ENCODE data around the gene AUP1.
A peak's percentile ranks its signal among the peaks of the same experiment; 100 is the strongest.
"Not testable (repeated sequence)": the region's sequence is repeated elsewhere in the genome, so short reads cannot be mapped to it uniquely, and the experiment has no call there.

AUP1 gene

DNA sequence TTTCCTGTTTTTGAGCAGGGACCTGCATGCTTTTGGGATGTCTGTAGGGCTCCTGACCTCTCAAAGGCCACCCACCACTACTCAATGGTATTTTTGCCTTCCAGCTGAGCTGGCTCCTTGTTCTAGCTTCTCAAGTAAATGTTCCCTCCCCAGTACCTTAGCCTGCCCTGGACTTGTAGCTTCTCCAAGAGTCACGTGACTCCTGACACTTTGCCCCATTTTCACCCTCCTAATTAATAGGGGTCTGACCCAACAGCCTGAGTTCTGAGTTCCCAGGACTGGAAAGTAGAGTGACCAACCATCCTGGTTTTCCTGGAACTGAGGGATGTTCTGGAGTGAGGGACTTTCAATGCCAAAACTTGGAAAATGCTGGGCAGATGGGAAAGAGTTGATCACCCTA is 34.1 kb downstream of the AUP1 start:
- DNase-seq = no peak

DNA sequence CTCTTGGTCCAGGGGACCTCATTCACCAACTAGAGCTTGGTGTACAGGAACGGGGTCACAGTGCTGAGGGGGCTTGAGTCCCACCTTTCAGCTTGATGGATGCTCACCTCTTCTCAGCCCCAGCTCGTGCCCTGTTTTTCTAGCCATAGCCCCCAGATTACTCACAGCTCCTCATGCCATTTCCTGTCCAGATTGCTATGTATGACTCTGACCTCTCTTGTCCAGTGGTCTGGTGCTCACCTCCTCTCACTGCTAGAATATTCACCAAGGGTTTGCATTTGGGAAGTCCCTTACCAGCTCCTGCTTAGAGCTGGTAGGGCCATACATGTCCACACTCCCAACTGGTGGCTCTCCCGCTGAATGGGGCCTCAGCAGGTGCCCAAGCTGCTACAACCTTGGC is 36.0 kb downstream of the AUP1 start:
- no peak for DNase-seq

DNA sequence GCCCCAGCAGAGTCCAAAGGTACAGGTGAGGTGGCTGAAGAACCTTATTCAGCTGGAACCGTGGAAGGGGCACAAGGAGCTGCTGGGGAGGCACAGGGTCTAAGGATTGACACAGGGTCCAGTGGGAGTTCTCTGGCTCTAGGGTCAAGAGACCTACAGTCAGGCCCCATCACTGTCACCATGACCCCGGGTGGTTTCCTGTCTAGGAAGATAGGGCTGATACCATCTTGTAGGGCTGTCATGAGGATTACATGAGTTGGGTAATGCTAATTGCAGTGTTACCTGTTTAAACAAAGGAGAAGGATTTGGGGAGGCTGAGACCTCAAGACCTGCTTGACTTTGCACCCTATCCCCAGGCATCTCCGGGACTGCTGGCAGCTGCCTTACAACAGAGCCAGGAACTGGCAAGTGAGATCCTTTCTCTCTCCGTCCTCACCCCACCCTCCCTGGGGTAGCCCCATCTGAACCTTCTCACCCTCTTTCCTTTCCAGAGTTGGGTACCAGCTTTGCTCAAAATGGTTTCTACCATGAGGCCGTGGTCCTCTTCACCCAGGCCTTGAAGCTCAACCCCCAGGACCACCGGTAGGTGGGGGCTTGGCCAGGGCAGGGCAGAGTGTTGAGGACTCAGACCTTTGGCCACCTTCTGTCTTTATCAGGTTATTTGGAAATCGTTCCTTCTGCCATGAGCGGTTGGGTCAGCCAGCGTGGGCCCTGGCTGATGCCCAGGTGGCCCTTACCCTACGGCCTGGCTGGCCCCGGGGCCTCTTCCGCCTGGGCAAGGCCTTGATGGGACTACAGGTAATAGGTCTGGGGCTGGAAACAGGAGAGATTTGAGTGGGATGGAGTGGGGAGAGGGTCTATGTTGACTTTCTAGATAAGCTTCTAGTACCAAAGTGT is 37.6 kb downstream of the AUP1 start:
- no peak for DNase-seq

DNA sequence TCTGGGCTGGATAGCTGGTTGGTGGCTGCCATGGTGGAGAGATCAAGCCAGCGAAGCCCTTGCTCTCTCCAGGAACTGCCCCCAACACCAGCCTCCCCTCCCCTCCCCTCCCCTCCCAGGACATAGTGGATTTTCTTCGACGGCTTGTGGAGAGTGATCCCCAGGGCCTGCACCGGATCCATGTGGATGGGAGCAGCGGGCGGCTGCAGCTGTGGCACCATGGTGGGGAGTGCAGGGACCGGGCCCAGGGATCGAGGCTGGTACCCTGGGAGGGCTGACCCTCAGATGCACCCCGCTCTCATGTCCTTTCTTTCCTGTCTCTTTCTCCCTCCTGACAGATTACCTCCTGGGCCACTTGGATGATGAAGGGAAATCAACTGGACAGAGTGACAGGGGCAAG is 39.6 kb downstream of the AUP1 start:
- DNase-seq = no peak

DNA sequence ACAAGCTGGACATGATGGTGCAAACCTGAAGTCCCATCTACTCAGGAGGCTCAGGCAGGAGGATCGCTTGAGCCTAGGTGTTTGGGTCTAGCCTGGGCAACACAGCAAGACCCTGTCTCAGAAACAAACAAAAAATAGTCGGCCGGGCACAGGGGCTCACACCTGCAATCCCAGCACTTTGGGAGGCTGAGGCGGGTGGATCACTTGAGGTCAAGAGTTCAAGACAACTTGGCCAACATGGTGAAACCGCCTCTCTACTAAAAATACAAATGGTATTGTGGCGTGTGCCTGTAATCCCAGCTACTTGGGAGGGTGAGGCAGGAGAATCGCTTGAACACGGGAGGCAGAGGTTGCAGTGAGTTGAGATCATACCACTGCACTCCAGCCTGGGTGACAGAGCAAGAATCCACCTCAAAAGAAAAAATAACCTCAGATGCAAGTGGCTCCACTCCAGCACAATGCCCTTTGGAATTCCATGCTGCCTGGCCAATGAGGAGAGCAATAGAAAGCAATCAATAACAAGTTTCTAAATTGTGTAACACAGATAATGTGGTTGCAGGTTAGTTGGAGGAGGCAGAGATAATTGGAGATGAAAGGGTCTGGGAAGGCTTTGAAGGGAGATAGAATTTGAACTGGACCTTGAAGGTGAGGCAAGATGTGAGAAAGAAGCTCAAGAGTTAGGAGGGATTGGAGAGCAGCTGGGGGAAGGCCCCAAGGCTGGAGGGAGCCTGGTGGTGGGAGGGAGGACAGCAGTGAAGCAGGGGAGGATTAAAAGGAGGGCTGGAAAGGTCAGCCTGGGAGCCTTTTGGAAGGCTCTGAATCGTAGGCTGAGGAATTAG is 40.6 kb downstream of the AUP1 start:
- DNase-seq = no peak

DNA sequence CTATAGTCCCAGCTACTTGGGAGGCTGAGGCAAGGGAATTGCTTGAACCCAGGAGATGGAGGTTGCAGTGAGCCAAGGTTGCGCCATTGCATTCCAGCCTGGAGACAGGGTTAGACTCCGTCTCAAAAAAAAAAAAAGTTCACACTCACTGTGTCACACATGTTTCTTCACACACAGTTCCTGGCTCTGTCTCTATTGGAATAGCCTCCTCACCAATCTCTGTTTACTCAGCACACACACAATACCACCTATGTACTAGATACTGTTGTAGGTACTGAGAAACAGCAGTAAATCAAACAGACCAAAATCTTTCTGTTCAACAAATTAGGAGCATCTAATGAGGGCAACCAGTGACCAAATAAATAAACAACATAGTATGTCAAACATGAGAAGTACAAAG is 43.4 kb downstream of the AUP1 start:
- no peak for DNase-seq

DNA sequence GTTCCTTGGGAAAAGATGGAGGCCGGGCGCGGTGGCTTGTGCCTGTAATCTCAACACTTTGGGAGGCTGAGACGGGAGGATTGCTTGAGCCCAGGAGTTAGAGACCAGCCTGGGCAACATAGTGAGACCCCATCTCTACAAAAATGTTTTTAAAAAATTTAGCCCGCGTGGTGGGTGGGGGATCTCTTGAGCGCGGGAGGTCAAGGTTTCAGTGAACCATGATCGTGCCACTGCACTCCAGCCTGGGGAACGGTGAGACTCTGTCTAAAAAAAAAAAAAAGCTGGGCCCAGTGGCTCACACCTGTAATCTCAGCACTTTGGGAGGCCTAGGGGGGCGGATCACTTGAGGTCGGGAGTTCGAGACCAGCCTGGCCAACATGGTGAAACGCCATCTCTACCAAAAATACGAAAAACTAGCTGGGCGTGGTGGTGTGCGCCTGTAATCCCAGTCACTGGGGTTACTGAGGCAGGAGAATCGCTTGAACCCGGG is 45.8 kb downstream of the AUP1 start:
- DNase-seq = not testable (repeated sequence)

DNA sequence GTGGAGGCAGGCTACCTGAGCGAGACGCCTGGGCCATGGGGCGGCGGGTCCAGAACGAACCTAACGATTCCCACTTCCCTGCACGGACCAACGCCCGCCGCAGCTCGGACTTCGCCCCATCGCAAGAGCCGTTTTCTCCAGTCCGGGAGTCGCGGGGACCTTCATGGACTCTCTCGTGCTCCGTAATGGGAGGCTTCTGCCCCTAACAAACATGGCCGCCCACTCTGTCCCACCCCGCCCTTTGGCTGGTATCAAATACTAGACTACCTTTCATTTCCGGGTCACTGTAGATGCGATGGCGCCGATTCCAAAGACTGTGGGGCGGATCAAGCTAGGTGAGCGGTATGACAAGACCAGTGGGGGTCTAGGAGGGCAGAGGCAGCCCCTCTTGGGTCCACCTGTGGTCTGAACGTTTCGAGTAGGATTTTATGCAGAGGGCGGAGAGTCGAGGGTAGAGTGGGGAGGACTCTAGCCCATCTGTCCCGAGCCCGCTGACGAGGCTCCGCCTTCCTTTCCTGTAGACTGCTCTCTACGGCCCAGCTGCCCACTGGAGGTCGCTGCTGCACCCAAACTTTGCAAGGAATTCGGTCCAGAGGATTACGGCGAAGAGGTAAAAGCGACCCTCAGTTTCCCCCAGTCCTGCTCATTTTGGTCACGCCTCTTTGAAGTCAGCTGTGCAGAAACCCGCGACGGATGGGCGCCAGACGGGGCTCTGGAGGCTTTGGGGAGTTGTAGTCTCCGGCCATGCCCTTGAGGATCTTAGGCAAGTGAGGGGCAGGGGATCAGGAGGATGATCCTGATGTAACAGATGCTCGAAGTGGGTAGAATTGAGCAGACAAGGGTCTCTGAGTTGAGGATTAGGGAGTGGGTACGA is 46.5 kb downstream of the AUP1 start, which contains the start of the genes CCDC142 and TTC31:
CCDC142 (minus strand) TSS at position 198 of the 874 bp plus-strand sequence; CDS start at position 37, 161 bp downstream.
TTC31 (plus strand) TSS at position 281 of the 874 bp plus-strand sequence; CDS start at position 296, 15 bp downstream.
- DNase-seq = peak; percentile 96

DNA sequence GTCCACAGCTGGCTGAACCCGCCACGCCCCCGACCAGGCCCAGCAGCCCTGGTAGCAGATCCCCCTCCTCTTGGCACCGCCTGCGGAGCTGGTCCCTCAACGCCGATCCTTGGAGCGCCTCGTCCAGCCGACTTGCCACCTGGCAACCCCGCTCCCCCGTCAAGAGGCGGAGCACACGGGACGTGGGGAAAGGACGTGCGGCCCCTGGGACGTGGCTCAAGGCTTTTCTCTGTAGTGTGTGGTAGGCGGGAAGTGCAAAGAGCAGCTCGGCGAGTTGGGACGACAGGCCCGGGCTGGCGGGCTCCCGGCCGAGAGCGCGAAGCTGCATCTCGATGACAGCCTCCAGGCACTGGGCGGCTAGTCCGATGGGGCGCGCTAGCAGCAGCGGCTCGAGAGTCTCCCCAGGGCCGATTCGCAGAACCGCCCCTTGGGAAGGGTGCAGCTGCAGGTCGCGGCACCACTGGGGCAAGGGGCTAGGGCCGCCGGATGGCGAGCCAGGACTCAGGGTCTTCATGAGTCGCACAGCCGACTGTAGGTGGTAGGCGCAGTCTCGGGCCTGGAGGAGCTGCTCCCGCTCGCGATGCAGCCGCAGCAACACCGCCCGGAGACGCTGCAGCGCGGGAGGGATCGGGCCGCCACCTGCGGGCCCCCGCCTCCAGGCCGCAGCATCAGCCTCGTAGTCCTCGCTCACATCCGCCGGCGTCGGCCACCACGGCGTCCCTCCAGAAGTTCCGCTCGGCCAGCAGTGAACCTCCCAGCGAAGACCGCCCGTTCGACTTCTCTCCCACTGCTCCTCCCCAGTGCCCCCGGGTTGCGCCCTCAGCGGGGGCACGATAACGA is 47.3 kb downstream of the AUP1 start:
- DNase-seq = no peak

DNA sequence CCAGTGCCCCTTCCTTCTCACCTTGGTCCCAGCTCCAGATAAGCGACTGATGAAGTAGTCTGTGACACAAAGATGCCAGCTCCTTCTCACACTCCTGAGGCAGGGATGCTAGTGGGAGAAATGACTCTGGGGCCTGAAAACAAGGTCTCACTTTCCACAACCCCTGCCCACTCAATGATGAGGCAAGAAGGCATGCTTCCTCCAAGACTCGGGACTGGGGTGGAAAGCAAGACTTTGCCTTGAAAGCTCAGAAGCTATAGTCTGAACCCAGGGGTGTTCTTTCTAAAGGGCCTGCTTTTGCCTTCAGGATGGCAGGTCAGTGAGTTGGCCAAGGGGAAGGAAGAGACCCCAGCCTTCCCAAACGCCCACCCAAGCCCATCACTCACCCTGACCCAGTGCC is 48.1 kb downstream of the AUP1 start:
- no peak for DNase-seq

Data from activated CD8-positive, alpha-beta memory T cell treated with anti-CD3 and anti-CD28 coated beads for 24 hours (primary cell).